Suprapubic skin (tissue), 4 donors: Measurements from ENCODE around the gene SLC25A20.
A peak's percentile ranks its signal among the peaks of the same experiment; 100 is the strongest.

Source experiments
- CTCF ChIP-seq, 2 donors: fragments of 200-600 bp in 1 of 2; fragments of 450-650 bp in 1 of 2; sonication (generic) in 1 of 2; IDR thresholded peaks; one replicate each; pipeline ENCODE4 v1.5.1; 2016 to 2019; ENCODE audit warnings: antibody characterized with exemption in 2 of 2, mild to moderate bottlenecking in 1 of 2, moderate library complexity in 1 of 2
- POLR2A ChIP-seq, 2 donors: fragments of 450-650 bp; IDR thresholded peaks; one replicate each; pipeline ENCODE4 v1.6.1; 2017; ENCODE audit warnings: antibody characterized with exemption in 2 of 2, mild to moderate bottlenecking in 2 of 2, moderate library complexity in 2 of 2
- POLR2AphosphoS5 ChIP-seq, 3 donors: sonication (generic); formaldehyde crosslinking; IDR thresholded peaks; one replicate each; pipeline ENCODE4 v1.6.1; 2017; ENCODE audit warnings: antibody characterized with exemption in 3 of 3

DNA sequence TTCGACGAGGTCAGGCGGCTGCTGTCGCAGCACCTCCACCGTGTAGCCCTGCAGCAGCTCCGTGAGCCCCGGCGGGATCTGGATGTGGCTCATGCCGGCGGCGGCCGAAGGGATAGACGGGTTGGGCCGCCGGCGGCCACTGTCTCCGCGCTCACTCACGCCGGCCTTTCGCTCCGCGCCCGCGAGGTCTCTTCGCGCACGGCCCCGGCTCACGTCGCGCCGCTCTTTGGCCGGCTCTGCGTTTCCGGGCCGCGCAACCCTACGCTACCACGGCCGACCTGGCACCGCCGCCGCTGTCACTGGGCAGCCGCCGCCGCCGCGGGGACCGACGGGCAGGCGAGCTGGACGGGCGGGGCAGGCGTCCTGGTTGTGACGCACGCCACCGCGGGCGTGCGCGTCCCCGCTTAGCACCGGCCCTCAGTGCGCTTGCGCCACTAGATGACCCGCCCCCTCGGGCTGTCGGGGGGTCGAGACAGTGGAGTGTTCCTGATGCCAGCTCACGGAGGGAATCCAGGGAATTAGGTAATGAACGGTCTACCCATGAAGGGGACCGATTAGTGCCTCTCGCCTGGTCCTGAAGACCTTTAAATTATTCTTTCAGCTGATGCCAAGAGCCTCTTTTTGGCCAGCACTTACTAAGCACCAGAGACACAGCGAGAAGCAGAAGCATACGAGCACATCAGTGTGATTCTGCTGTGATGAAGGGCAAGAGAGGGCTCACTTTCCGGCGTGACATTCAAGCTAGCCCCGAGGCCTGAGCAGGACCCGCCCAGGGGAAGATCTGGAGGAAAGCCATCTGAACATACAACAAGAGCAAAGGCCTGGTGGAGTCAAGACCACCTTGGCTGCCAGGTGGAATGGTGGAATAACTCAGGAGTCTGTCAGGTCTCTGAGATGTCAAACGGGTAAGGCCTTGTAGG is 50.9 kb downstream of the SLC25A20 start, which contains the start of gene PRKAR2A:
- TF ChIP-seq POLR2AphosphoS5 (IDR thresholded peaks at IDR 0.05) (no peak), CTCF (IDR thresholded peaks at IDR 0.05) (no peak), POLR2A (IDR thresholded peaks at IDR 0.05) (peak; percentile 24 to 75)
